Measurements from ENCODE around the gene OR5D14. TPM values are rescaled to one million over a fixed set of nuclear protein-coding genes. Genes with fewer than 3 reads are reported as not detected.

OR5D14 gene
- not detected in 2 replicates for total RNA-seq

DNA sequence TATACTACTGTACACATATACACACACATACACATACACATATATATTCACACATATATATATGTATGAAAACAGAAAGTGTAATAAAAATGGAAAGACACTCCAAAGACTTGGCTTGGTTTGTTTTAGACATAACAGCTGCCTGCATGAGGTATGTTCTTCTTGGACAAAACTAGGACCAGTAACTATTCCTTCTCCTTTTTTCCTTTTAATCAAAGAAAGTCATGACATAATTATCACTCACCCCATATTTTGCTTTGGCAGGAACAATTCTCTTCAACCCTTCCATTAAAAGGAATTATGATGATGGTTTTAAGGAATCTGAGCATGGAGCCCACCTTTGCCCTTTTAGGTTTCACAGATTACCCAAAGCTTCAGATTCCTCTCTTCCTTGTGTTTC lies at the start of gene OR5D14:
Gene OR5D14, plus strand, starts transcription at position 301 of the 400 bp plus-strand sequence. Its CDS starts 0 bp downstream, at position 301.

DNA sequence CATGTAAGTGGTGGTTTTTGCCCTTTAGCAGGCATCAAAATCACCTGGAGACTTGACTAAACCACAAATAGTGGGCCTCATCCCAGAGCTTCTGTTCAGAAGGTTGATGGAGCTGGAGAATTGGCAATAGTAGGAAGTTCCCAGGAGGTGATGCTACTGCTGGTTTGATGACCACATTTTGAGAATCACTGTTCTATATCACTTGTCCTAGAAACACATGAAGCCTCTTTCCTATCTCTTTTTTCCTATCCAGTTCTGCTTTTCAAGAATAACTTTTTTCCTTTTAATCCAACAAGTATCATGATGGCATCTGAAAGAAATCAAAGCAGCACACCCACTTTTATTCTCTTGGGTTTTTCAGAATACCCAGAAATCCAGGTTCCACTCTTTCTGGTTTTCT lies 22.2 kb upstream of the OR5D14 start, which contains the start of gene OR5D13:
Gene OR5D13, plus strand, starts transcription at position 301 of the 400 bp plus-strand sequence. Its CDS starts 0 bp downstream, at position 301.

DNA sequence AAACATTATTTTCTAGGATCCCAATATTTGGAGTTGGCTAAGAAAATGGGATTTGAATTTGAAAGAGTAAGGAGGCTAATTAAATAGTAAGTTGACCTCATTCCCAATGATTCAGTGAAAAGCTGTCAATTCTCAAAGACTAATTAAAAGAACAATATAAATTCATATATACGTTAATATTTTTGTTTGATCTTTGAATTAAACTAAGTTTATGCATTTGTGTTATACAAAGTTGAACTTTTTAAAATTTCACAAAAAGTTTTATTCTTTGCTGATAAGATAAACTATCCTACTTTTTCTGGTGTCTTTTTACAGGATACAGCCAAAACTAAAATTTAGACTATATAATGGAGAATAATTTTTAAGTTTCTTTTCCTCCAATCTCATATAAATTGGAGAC lies 15.7 kb downstream of the OR5D14 start, which contains the start of gene OR5L1:
Gene OR5L1, plus strand, starts transcription at position 301 of the 400 bp plus-strand sequence. CDS start 100 bp downstream, outside the sequence.

DNA sequence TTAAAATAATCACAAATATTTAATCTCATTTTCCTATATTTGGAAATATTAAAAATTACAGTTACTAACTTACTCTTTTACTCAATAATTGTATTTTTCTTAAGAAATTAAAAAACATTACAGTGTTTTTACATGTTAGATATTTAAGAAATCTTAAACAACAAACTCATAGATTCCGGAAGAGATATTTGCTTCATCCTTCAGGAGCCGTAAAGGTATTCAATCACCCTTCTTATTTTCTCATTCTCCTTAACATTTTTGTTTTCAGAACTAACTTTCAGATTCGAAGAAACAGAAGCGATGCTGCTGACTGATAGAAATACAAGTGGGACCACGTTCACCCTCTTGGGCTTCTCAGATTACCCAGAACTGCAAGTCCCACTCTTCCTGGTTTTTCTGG lies 24.0 kb downstream of the OR5D14 start, which contains the start of gene OR5D18:
Gene OR5D18, plus strand, starts transcription at position 301 of the 400 bp plus-strand sequence. Its CDS starts 0 bp downstream, at position 301.

GRCh38 chr11:55826919-55827318 lies 31.6 kb downstream of the OR5D14 start, which contains the start of gene OR5L2:
TSS of gene OR5L2 (plus strand) at chr11:55827219. CDS start at chr11:55827219, 0 bp downstream.

GRCh38 chr11:55838452-55838851 lies 43.1 kb downstream of the OR5D14 start, which contains the start of gene OR5D16:
TSS of gene OR5D16 (plus strand) at chr11:55838752. CDS start at chr11:55838752, 0 bp downstream.

Other genes with a start within 250 kb of the OR5D14 start
- not detected in 2 replicates for gene OR4C15, start 241.1 kb upstream of the OR5D14 start, total RNA-seq
- not detected in 2 replicates for gene OR4C16, start 223.4 kb upstream of the OR5D14 start, total RNA-seq
- gene OR4C11, start 187.9 kb upstream of the OR5D14 start, total RNA-seq, result not detected in 2 replicates
- gene OR4P4, start 160.4 kb upstream of the OR5D14 start, total RNA-seq, result not detected in 2 replicates
- not detected in 2 replicates for gene OR4S2, start 147.2 kb upstream of the OR5D14 start, total RNA-seq
- gene OR4C6, start 133.4 kb upstream of the OR5D14 start, total RNA-seq, result not detected in 2 replicates
- not detected in 2 replicates for gene OR5D13, start 22.1 kb upstream of the OR5D14 start, total RNA-seq
- gene OR5L1, start 15.8 kb downstream of the OR5D14 start, total RNA-seq, result not detected in 2 replicates
- gene OR5D18, start 24.1 kb downstream of the OR5D14 start, total RNA-seq, result not detected in 2 replicates
- not detected in 2 replicates for gene OR5L2, start 31.7 kb downstream of the OR5D14 start, total RNA-seq
- gene OR5D16, start 43.2 kb downstream of the OR5D14 start, total RNA-seq, result not detected in 2 replicates
- not detected in 2 replicates for gene TRIM51, start 87.7 kb downstream of the OR5D14 start, total RNA-seq
- not detected in 2 replicates for gene OR5W2, start 119.0 kb downstream of the OR5D14 start, total RNA-seq
- not detected in 2 replicates for gene OR5I1, start 140.8 kb downstream of the OR5D14 start, total RNA-seq
- gene OR10AG1, start 174.4 kb downstream of the OR5D14 start, total RNA-seq, result not detected in 2 replicates
- gene OR5F1, start 199.1 kb downstream of the OR5D14 start, total RNA-seq, result not detected in 2 replicates
- gene OR5AS1, start 232.1 kb downstream of the OR5D14 start, total RNA-seq, result not detected in 2 replicates